Brain microvascular endothelial cell (primary cell): ENCODE measurements around the gene RENBP.

Experiments used
- DNase-seq: peaks from one replicate; pipeline ENCODE4 v3.0.0-alpha.2; 2020
- H3K27ac ChIP-seq: fragments of 250-450 bp; sonication (Bioruptor Pico); 2 replicates; pipeline ENCODE4 v1.5.1; 2020; ENCODE audit warnings: mild to moderate bottlenecking, moderate library complexity
- H3K27me3 ChIP-seq: fragments of 250-450 bp; sonication (Bioruptor Pico); replicated peaks from 2 replicates; pipeline ENCODE4 v1.5.1; 2020; ENCODE audit warnings: mild to moderate bottlenecking
- H3K36me3 ChIP-seq: fragments of 250-450 bp; sonication (Bioruptor Pico); replicated peaks from 2 replicates; pipeline ENCODE4 v1.5.1; 2020; ENCODE audit warnings: mild to moderate bottlenecking
- H3K4me3 ChIP-seq: 2 replicates; pipeline ENCODE4 v1.5.1; 2011; ENCODE audit warnings: low read depth, mild to moderate bottlenecking, control low read depth, low read length, moderate library complexity
- in situ Hi-C: cut with HindIII; loops from 2 replicates; pipeline ENCODE4 v1.10.0; 2017; ENCODE audit warnings: low sequenced_read_pairs, low pct_ligation_motif_present
- TF ChIP-seq, protein P1 (sequence below): IDR thresholded peaks from 2 replicates; pipeline ENCODE4 v1.5.1; 2011; ENCODE audit warnings: low read depth, mild to moderate bottlenecking, moderate library complexity, low read length, control low read depth, inconsistent platforms; ENCODE audit errors: missing control alignments

Gene RENBP

DNA sequence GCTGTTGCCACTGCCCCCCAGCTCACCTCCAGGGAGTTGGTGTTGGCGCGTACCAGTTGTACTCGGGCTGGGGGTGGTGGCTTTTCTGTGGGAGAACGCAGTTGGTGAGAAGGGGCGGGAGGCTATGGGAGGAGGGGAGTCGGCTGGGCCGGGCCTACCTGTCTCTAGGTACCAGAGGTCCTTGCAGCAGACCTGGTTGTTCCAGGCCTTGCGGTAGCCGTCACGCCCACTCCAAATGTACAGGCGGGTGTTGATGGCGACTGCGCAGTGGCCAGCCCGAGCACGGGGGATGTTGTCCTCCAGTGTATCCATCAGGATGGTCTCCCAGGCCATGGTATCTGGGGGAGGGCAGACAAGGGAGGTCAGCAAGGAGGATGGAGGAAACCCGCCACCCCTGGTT lies 15.6 kb upstream of the RENBP start:
- in situ Hi-C loops, result no loop called here

DNA sequence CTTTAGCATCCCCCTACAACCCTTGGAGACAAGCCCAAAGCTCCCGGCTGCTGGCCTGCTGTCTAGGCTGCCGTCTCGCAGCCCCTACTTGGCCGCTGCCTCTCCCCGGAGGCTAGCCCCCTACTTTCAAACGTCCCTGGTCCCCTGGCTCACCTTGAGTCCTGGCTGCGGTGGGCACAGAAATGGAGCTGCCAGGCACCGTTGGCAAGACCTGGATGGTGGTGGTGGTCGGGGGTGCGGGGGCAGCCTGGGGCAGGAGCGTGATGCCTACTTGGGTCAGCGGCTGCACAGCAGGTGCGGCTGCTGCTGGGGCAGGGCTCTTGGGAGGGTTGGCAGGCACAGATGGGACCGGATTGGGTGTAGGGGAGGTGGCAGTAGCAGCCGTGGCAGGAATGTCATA lies 15.2 kb upstream of the RENBP start:
- H3K27ac ChIP-seq, result no peak overlapping the region
- in situ Hi-C loops, result no loop called here
- no peak for DNase-seq
- H3K27me3 ChIP-seq, result no peaks in the 10 kb centered on the region
- TF ChIP-seq, protein P1, sequence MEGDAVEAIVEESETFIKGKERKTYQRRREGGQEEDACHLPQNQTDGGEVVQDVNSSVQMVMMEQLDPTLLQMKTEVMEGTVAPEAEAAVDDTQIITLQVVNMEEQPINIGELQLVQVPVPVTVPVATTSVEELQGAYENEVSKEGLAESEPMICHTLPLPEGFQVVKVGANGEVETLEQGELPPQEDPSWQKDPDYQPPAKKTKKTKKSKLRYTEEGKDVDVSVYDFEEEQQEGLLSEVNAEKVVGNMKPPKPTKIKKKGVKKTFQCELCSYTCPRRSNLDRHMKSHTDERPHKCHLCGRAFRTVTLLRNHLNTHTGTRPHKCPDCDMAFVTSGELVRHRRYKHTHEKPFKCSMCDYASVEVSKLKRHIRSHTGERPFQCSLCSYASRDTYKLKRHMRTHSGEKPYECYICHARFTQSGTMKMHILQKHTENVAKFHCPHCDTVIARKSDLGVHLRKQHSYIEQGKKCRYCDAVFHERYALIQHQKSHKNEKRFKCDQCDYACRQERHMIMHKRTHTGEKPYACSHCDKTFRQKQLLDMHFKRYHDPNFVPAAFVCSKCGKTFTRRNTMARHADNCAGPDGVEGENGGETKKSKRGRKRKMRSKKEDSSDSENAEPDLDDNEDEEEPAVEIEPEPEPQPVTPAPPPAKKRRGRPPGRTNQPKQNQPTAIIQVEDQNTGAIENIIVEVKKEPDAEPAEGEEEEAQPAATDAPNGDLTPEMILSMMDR, result no peak
- H3K36me3 ChIP-seq, result peaks cover 74% of the 10 kb centered on the region
- H3K4me3 ChIP-seq, result no peak overlapping the region

More for the DNA sequence above, 15.6 kb upstream of the RENBP start:
- H3K4me3 ChIP-seq, result no peak overlapping the region
- DNase-seq, result no peak
- H3K27ac ChIP-seq, result no peak overlapping the region
- TF ChIP-seq, protein P1, result no peak
- peaks cover 74% of the 10 kb centered on the region for H3K36me3 ChIP-seq
- H3K27me3 ChIP-seq, result no peaks in the 10 kb centered on the region

DNA sequence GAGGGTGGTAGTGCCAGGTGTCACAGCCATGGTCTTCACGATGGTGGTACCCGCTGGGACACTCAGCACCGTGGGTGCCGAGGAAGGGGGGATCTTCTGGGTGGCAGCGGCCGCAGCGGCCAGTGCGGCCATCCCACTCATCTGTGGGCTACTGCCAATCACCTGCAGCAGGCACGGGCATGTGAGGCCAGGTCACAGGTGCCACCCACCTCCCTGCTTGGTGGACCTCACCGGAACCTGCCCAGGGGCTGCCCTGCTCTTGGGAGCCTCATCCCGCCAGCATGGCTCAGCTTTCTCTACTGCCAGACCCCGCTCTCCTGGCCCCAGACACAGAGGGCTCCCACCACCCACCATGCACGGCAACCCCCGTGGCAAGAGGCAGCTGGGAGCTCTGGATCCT lies 14.2 kb upstream of the RENBP start:
- peaks cover 79% of the 10 kb centered on the region for H3K36me3 ChIP-seq
- H3K27me3 ChIP-seq, result no peaks in the 10 kb centered on the region
- in situ Hi-C loops, result no loop called here
- no peak for DNase-seq
- no peak overlapping the region for H3K4me3 ChIP-seq
- TF ChIP-seq, protein P1, result no peak
- no peak overlapping the region for H3K27ac ChIP-seq

DNA sequence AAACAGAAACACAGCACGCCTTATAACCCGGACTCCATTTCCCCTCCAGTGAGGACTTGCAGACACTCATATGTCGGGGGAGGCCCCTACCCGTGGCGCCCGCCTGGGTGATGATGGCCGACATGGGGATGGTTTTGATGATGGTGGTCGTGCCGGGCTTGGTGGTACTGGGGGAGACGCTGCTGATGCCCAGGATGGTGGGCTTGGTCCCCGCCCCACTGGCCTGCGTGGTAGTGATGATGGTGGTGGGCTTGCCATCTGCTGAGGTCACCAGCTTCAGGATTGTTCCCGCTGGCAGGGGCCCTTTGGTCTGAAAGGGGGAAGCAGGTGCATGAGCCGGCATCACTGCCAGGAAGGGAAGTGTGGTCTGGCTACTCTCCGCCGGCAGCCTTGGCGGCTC lies 12.8 kb upstream of the RENBP start:
- in situ Hi-C loops, result no loop called here
- Histone ChIP-seq H3K36me3 (peaks cover 79% of the 10 kb centered on the region), H3K27me3 (no peaks in the 10 kb centered on the region), H3K27ac (no peak overlapping the region), H3K4me3 (no peak overlapping the region)
- no peak for DNase-seq
- TF ChIP-seq, protein P1, result no peak

DNA sequence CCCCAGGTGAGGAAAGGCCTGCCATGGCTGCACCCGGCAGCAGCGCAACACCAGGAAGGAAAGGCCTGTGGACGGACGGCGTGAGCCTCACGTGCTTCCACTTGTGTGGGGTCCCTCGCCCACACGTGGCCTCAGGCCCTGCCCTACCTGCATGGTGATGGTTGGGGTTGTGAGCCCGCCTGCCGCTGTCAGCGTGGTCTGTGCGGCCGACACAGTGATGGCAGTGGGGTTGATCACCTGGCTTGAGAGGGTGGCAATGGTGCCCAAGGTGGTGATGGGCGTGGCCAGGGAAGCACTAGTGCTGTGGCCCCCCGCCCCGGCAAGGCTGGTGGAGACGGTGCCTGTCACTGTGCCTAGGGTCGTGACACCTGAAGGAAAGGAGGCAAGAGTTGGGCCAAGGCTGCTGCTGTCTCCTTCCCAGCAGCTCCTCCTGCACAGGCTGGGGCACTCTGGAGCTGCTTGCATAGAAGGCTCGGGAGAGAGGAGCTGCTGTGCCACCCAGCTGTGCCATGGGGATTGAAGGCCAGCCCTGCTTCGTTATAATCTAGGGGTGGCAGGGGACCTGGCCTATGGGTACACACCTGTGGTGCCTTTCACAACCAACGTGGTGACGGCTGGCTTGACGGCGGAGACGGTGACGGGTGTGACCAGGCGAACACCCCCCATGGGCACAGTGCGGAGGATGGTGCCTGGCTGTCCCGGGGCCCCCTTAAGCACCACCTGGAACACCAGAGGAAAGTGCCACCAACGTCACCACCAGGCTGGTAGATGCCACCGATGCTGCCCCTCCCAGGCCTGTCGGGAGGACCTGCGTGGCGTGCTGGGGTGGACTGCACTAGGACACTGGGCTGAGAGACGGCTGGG lies 11.8 kb upstream of the RENBP start:
- no peak overlapping the region for H3K27ac ChIP-seq
- in situ Hi-C loops, result no loop called here
- DNase-seq, result no peak
- no peak overlapping the region for H3K4me3 ChIP-seq
- TF ChIP-seq, protein P1, result no peak
- H3K27me3 ChIP-seq, result no peaks in the 10 kb centered on the region
- H3K36me3 ChIP-seq, result peaks cover 78% of the 10 kb centered on the region
